GM18502 (cell line): ENCODE results near the gene GOLGA6L22.
"Not testable (repeated sequence)": the region's sequence is repeated elsewhere in the genome, so short reads cannot be mapped to it uniquely, and the experiment has no call there.

ENCODE experiments used
- ATAC-seq: cut with Tn5 transposase; IDR thresholded peaks from one replicate; pipeline ENCODE4 v1.9.1; 2021; ENCODE audit warnings: mild to moderate bottlenecking; ENCODE audit not compliant: unreplicated experiment, poor library complexity

The GOLGA6L22 gene, protein sequence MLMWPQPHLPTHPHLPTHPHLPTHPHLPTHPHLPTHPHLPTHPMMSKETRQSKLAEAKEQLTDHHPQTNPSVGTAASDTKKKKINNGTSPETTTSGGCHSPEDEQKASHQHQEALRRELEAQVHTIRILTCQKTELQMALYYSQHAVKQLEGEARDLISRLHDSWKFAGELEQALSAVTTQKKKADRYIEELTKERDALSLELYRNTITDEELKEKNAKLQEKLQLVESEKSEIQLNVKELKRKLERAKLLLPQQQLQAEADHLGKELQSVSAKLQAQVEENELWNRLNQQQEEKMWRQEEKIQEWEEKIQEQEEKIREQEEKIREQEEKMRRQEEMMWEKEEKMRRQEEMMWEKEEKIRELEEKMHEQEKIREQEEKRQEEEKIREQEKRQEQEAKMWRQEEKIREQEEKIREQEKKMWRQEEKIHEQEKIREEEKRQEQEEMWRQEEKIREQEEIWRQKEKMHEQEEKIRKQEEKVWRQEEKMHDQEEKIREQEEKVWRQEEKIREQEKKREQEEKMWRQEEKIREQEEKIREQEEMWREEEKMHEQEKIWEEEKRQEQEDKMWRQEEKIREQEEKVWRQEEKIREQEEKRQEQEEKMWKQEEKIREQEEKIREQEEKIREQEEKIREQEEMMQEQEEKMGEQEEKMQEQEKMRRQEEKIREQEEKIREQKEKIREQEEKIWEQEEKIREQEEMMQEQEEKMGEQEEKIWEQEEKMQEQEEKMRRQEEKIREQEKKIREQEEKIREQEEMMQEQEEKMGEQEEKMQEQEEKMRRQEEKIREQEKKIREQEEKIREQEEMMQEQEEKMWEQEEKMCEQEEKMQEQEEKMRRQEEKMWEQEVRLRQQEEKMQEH

DNA sequence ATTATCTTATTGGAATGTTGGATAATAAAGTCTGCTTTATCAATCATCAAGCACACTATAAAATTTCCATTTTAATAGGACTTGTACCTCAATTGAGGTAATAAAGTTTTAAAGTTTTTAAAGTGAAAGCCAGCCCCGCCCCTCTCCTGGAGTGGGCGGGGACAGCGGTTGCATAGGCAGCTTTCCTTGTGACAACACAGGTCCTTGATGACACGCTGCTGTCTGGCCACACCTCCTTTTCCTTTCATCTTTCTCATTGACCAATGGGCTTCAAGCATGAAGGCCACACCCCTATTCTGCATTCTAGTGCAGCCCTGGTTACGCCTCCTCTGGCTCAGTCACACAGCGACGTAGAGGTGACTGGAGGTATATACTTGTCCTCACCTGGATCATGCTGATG is at the start of gene GOLGA6L22:
Gene GOLGA6L22, plus strand, starts transcription at position 301 of the 400 bp plus-strand sequence. Its CDS starts 91 bp downstream, at position 392.
- ATAC-seq = not testable (repeated sequence)

DNA sequence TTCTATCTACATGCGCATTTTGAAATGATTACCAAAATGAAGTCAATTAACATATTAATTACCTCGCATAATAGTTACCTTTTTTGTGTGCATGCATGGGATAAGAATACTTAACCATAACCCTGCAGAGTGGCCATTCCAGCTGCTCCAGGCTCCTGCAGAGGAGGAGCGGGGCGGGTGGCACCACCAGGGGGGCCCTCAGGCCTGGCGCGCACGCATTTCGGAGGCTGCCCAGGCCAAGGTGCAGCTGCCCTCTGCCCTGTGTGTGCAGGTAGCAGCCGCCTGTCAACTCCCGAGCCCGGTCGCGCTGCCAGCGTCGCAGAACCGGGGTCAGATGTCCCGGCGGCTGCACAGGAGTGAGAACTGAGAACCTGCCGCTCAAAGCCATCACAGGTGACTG is 41.4 kb upstream of the GOLGA6L22 start:
- not testable (repeated sequence) for ATAC-seq

DNA sequence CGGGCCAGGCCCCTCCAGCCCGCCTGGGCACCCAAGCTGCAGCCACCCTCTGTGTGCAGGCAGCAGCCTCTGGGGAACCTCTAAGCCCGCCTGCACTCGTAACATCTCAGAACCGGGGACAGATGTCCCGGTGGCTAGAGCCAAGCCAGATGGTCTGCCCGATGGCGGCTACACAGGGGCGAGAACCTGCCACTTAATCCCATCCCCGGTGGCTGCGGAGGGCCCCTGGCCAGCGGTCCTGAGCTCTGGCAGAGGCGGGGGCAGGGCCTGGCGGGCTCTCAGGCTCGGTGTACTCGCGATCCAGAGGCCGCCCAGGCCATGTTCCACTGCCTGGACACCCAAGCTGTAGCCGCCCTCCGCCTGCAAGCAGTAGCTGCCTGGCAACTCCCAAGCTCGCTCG is 40.9 kb upstream of the GOLGA6L22 start:
- not testable (repeated sequence) for ATAC-seq

DNA sequence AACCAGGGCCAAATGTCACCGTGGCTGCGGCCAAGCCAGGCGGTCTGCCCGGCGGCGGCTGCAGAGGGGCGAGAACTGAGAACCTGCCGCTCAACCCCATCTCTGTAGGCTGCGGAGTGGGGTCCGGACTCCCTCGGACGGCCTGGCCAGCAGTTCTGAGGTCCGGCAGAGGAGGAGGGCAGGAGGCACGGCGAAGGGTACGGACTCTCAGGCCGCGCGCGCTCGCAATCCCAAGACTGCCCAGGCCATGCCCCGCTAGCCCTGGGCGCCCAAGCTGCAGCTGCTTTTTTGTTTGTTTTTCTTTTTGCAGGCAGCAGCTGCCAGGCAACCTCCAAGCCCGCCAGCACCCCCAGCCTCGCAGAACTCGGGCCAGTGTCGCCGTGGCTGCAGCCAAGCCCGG is 40.5 kb upstream of the GOLGA6L22 start:
- not testable (repeated sequence) for ATAC-seq

DNA sequence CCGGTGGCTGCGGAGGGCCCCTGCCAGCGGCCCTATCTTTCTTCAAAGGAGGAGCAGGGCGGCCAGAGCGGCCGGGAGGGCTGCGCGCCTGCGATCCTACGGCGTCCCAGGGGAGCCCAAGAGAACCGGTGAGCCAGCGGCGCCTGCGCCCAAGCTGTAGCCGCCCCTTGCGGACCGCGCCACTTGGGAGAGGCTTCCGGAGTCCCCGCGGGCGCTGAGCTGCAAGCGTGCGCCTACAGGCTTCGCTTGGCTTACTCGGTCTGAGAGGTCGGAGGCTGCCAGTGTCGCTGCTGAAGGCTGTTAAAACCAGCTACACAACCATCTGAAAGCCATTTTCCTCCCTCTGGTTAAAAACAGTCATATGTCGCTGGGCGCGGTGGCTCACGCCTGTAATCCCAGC is 40.0 kb upstream of the GOLGA6L22 start:
- not testable (repeated sequence) for ATAC-seq

DNA sequence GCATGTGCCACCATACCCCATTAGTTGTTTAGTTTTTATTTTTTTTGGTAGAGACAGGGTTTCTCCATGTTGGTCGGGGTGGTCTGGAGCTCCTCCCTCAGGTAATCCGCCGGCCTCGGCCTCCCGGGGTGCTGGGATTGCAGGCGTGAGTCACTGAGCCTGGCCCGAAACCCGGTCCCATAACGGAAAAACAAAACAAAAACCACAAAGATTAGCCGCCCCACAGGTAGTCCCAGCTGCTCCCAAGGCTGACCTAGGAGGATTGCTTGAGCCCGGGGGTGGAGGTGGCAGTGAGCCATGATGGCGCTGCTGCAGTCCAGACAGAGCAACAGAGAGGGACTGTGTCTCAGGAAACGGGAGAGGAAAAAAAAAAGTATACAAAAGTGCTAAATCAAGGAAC is 38.4 kb upstream of the GOLGA6L22 start:
- ATAC-seq = not testable (repeated sequence)

DNA sequence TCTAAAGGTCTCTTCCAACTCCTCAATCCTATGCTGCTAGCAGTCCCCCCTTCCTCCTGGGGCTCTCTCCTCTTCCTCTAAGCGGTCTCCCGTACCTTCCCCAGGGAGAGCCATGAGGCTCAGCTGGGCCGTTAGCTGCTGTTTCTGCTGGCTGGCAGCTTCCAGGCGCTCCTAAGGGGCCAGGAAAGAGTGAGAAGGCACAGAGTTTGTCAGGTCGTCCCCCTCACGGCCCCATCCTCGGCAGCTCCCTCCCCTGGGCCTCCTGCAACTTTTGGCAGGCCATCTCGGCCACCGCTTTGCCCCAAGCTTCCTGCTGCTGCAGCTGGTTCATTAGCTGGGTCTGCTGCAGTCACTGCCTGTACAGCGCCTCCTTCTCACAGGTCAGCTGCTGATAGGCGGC is 29.3 kb upstream of the GOLGA6L22 start:
- ATAC-seq = not testable (repeated sequence)

DNA sequence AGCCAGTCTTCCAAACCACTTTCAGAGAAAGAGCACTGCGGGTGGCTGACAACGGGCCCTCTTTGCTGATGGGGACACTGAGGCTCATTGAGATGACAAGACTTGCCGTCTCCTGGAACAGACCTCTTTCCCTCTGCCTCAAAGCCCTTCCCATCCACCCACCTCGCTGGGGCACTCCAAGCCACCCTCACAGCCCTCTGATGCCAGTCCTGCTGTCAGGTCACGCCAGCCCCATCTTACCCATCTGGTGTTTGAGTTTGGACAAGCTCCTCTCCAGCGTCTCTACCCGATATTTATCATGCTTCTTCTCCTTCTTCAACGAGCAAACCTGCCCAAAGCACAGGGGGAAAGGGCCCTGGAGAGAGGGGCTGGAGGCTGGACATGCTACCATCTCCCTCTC is 27.0 kb upstream of the GOLGA6L22 start:
- not testable (repeated sequence) for ATAC-seq

DNA sequence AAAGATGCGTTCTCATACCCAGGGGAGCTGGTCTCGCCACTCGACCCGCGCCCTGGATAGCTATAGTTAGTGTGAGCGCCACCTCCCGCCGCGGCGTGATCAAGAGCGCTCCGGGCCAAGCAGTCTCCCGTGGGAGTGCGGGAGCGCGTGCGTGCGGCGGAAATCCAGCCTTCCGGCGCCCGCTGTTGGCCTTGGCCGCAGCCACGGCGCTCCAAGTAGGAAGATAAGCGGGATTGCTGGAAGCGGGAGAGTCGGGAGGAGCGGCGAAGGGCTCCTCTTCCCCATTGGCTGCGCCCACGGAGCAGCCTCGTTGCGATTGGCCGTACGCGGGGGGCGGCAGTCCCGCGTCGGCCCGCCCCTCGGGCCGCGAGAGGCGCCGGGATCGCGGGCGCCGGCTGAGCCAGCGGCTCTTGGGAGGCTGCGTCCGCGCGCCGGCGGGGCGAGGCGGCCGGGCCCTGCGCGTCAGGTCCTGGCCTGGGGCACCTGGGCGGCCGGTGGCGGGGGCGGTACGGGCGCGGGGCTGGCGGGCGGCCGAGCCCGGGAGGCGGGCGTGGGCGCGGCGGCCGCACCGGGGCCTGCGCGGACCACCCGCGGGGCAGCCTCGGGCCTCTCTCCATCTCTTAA is 35.9 kb downstream of the GOLGA6L22 start:
- not testable (repeated sequence) for ATAC-seq

DNA sequence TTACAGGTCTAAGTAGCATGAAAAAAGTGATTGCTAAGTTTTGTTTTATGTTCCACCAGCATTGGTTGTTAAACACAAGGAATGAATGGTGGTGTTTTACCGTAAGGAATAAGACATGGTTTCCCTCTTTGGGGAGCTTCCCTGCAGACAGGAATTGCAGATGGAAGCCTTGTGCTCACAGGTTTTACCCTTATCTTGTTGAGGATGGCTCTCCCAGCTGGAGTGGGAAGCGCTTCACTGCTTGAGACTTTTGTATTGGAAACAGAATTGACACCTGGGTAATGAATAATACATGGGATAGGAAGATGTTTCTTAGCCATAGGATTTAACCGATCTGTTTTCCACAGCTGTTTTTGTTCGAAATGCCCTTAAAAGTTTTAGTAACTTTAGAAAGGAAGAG is 38.5 kb downstream of the GOLGA6L22 start:
- ATAC-seq = not testable (repeated sequence)

DNA sequence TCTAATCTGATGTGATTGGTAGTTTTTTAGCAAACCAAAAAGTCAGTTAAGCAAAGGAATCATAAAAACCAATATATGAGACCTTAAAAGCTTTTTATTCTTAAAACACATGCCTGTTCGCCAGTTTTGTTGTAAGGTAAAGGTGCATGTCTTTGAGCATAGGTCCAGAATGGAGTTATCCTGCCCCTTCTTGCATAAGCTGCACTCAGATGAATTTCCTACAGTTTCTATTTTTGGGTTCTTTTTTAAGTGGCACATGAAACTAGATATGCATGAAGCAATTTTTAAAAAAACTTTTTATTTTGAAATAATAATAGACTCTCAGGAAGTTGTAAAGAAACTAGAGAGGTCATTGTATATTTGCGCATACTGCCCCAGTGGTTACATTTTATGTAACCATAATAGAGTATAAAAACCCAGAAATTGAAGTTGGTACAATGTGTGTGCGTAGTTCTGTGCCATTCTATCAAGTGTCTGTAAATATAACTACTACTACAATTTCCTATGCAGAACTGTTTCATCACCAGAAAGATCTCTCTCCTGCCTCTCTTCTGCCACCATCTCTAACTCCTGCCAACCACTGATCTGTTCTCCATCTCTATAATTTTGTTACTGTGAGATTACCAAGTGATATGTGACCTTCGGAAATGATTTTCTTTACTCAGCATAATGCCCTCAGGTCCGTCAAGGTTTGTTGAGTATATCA is 39.7 kb downstream of the GOLGA6L22 start:
- ATAC-seq = not testable (repeated sequence)

DNA sequence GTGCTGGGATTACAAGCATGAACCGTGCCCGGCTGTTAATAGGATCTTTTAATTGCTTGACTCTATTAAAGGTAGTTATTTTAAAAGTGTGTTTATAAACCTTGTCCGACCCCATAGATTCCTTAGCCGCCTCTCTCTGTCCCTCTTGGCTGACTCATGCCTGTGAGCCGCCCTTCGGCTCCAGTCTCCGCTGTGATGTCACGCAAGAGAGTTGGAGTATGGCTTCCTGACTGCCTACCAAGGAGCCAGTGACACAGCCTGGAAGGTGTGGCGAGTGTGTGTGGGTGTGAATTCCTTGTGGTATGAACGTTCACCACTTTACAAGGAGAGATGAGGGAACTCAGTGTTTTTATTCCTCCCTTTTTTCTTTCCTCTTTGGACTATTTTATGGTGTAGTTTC is 43.6 kb downstream of the GOLGA6L22 start:
- not testable (repeated sequence) for ATAC-seq

DNA sequence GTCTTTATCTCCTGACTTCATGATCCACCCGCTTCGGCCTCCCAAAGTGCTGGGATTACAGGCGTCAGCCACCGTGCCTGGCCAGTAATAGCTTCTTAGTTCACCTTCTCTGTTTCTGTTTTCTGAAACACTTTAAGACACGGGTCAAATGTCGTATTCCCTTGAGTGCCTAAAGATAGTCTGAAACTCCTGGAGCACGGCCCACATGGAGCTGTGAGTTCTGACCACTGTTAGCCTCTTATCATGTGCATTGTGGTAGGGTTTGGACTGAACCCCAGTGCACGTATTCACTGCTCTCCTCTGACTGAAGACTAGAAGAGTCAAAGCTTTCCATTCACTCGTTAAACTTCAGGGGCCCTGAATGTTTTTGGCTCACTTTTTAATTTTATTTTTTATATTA is 48.3 kb downstream of the GOLGA6L22 start:
- not testable (repeated sequence) for ATAC-seq

DNA sequence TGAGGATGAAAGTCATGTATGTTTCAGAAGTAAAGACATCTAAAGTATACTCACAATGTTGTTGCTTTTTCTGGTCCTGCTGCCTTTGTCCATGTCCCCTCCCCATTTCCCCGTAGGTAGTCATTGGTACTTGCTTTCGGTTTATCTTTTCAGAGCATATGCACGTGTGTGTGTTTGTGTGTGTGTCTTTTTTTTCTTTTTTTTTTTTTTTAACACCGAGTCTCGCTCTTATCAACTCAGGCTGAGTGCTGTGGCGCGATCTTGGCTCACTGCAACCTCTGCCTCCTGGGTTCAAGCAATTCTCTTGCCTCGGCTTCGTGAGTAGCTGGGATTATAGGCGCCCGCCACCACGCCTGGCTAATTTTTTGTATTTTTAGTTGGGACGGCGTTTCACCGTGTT is 57.4 kb downstream of the GOLGA6L22 start:
- ATAC-seq = not testable (repeated sequence)
